ENCODE results near the gene PGAM4.

- no peak for TF ChIP-seq POLR2A (IDR thresholded peaks at IDR 0.05)
- no peak for TF ChIP-seq POLR2AphosphoS5 (IDR thresholded peaks at IDR 0.05)
- no peak for TF ChIP-seq CTCF (IDR thresholded peaks at IDR 0.05)
Observed at GRCh38 chrX:77977518-77977917, 8.1 kb upstream of the PGAM4 start.
